Stomach (tissue), 4 donors: Measurements from ENCODE around the gene SLC6A3.

ENCODE experiments used
- CTCF ChIP-seq, 7 experiments: fragments of 450-650 bp in 4 of 7; fragments of 200-600 bp in 3 of 7; sonication (generic) in 3 of 7; IDR thresholded peaks; one replicate each; pipeline ENCODE4 v1.5.1; 2016 to 2019; ENCODE audit warnings: antibody characterized with exemption in 7 of 7, control low read depth in 2 of 7, mild to moderate bottlenecking in 1 of 7
- POLR2A ChIP-seq, 4 donors: fragments of 450-650 bp; IDR thresholded peaks; one replicate each; pipeline ENCODE4 v1.6.1; 2016; ENCODE audit warnings: antibody characterized with exemption in 4 of 4, control low read depth in 2 of 4, mild to moderate bottlenecking in 1 of 4, moderate library complexity in 1 of 4
- POLR2AphosphoS5 ChIP-seq, 3 donors: sonication (generic); formaldehyde crosslinking; IDR thresholded peaks; one replicate each; pipeline ENCODE4 v1.6.1; 2016; ENCODE audit warnings: antibody characterized with exemption in 3 of 3

- no peak for TF ChIP-seq CTCF (IDR thresholded peaks at IDR 0.05)
- no peak for TF ChIP-seq POLR2AphosphoS5 (IDR thresholded peaks at IDR 0.05)
- no peak for TF ChIP-seq POLR2A (IDR thresholded peaks at IDR 0.05)
Measured at GRCh38 chr5:1476967-1477310, 31.7 kb upstream of the SLC6A3 start.
